Nephron (organoid): ENCODE results near the gene MAPK14.

ENCODE experiments used
- H3K27ac Mint-ChIP-seq, 3 experiments: 2 replicates each; pipeline ENCODE4 v1.8.0; 2020; ENCODE audit warnings: mixed read lengths in 3 of 3, mild to moderate bottlenecking in 2 of 3, moderate library complexity in 1 of 3
- H3K27me3 Mint-ChIP-seq: 2 replicates; pipeline ENCODE4 v1.8.0; 2021; ENCODE audit warnings: low read depth, mild to moderate bottlenecking, moderate library complexity, mixed read lengths
- H3K36me3 Mint-ChIP-seq: 2 replicates; pipeline ENCODE4 v1.8.0; 2020; ENCODE audit warnings: low read depth, mixed read lengths
- H3K4me1 Mint-ChIP-seq: 2 replicates; pipeline ENCODE4 v1.8.0; 2020; ENCODE audit warnings: mixed read lengths
- H3K4me3 Mint-ChIP-seq, 3 experiments: 2 replicates each; pipeline ENCODE4 v1.8.0; 2020; ENCODE audit warnings: mild to moderate bottlenecking in 3 of 3, mixed read lengths in 3 of 3, moderate library complexity in 2 of 3
- H3K9me3 Mint-ChIP-seq: 2 replicates; pipeline ENCODE4 v1.8.0; 2020; ENCODE audit warnings: mixed read lengths
- CTCF ChIP-seq, 3 experiments: fragments of 200-600 bp; sonication (generic); IDR thresholded peaks; one replicate each; pipeline ENCODE4 v1.5.0; 2021; ENCODE audit warnings: antibody characterized with exemption in 3 of 3; ENCODE audit not compliant: unreplicated experiment in 3 of 3

Gene MAPK14

GRCh38 chr6:36066817-36067216 lies 39.2 kb downstream of the MAPK14 start:
- TF ChIP-seq CTCF (IDR thresholded peaks at IDR 0.05; ENCODE audit: unreplicated experiment in 3 of 3): no peak
- peaks cover 37% of the 10 kb centered on the region for H3K4me1 Mint-ChIP-seq
- peak overlapping the region in 2 of 3 experiments; percentile 2 to 14 for H3K27ac Mint-ChIP-seq
- no peaks in the 10 kb centered on the region for H3K9me3 Mint-ChIP-seq
- no peak overlapping the region for H3K4me3 Mint-ChIP-seq
- H3K27me3 Mint-ChIP-seq: no peaks in the 10 kb centered on the region
- no peaks in the 10 kb centered on the region for H3K36me3 Mint-ChIP-seq

GRCh38 chr6:36067374-36068011 lies 39.9 kb downstream of the MAPK14 start:
- Mint-ChIP-seq H3K9me3 (no peaks in the 10 kb centered on the region), H3K4me3 (no peak overlapping the region), H3K36me3 (no peaks in the 10 kb centered on the region), H3K27me3 (no peaks in the 10 kb centered on the region), H3K27ac (peak overlapping the region in 1 of 3 experiments; percentile 25), H3K4me1 (peaks cover 37% of the 10 kb centered on the region)
- TF ChIP-seq CTCF (IDR thresholded peaks at IDR 0.05; ENCODE audit: unreplicated experiment in 3 of 3): no peak

- Mint-ChIP-seq H3K4me1 (peaks cover 37% of the 10 kb centered on the region), H3K27ac (no peak overlapping the region), H3K36me3 (no peaks in the 10 kb centered on the region), H3K4me3 (no peak overlapping the region), H3K9me3 (no peaks in the 10 kb centered on the region), H3K27me3 (no peaks in the 10 kb centered on the region)
- no peak for TF ChIP-seq CTCF (IDR thresholded peaks at IDR 0.05; ENCODE audit: unreplicated experiment in 3 of 3)
Observed at GRCh38 chr6:36068012-36068392, 40.4 kb downstream of the MAPK14 start.

GRCh38 chr6:36068586-36068985 lies 41.0 kb downstream of the MAPK14 start:
- H3K27me3 Mint-ChIP-seq: no peaks in the 10 kb centered on the region
- H3K36me3 Mint-ChIP-seq: no peaks in the 10 kb centered on the region
- no peak overlapping the region for H3K4me3 Mint-ChIP-seq
- no peaks in the 10 kb centered on the region for H3K9me3 Mint-ChIP-seq
- peaks cover 37% of the 10 kb centered on the region for H3K4me1 Mint-ChIP-seq
- H3K27ac Mint-ChIP-seq: no peak overlapping the region
- TF ChIP-seq CTCF (IDR thresholded peaks at IDR 0.05; ENCODE audit: unreplicated experiment in 3 of 3): no peak

GRCh38 chr6:36069573-36069972 lies 42.0 kb downstream of the MAPK14 start:
- Mint-ChIP-seq H3K9me3 (no peaks in the 10 kb centered on the region), H3K27ac (no peak overlapping the region)

More at GRCh38 chr6:36069573-36069972, 42.0 kb downstream of the MAPK14 start:
- no peak for TF ChIP-seq CTCF (IDR thresholded peaks at IDR 0.05; ENCODE audit: unreplicated experiment in 3 of 3)
- peaks cover 34% of the 10 kb centered on the region for H3K4me1 Mint-ChIP-seq
- H3K27me3 Mint-ChIP-seq: no peaks in the 10 kb centered on the region
- no peaks in the 10 kb centered on the region for H3K36me3 Mint-ChIP-seq
- no peak overlapping the region for H3K4me3 Mint-ChIP-seq
